Cardiac fibroblast (primary cell): Measurements from ENCODE around the gene LHFPL2.
A peak's percentile ranks its signal among the peaks of the same experiment; 100 is the strongest.

Source experiments
- DNase-seq, 2 donors: peaks; one replicate each; pipeline versions ENCODE4 v3.0.0 to v3.0.0-alpha.2; 2010; ENCODE audit warnings: low read depth in 2 of 2
- H3K4me3 ChIP-seq, 2 donors: replicated peaks in 1 of 2; 1 replicate in 1 of 2; 2 replicates in 1 of 2; pipeline ENCODE4 v1.5.1; 2011; ENCODE audit warnings: low read depth in 2 of 2, low read length in 2 of 2, mild to moderate bottlenecking in 2 of 2, moderate library complexity in 1 of 2
- TF ChIP-seq, protein P1 (sequence below): IDR thresholded peaks from one replicate; pipeline ENCODE4 v1.5.1; 2011; ENCODE audit warnings: low read depth, mild to moderate bottlenecking, low read length, inconsistent platforms

The LHFPL2 gene

DNA sequence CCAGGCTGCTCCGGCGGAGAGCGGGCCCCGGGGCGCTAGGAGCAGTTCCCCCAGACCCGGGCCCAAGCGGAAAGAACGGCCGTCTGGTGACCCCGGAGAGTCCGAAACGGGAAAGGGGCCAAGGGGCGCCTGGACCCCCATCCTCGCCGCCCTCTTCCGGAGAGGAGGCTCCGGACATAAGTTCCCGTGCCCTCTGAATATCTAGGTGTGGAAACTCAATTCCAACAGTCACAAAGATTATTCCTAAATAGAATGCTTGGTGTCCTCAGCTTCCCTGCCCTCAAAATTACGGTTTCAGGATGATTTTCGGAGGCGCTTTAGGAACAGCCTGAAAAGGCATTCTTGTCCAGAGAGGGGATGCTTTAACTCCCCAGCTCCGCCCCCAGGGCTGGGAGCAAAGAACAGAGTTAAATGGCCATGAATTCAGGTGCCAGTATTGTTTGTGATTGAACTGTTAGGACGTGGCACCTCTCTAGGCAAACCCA is 681 bp upstream of the LHFPL2 start:
- TF ChIP-seq, protein P1, sequence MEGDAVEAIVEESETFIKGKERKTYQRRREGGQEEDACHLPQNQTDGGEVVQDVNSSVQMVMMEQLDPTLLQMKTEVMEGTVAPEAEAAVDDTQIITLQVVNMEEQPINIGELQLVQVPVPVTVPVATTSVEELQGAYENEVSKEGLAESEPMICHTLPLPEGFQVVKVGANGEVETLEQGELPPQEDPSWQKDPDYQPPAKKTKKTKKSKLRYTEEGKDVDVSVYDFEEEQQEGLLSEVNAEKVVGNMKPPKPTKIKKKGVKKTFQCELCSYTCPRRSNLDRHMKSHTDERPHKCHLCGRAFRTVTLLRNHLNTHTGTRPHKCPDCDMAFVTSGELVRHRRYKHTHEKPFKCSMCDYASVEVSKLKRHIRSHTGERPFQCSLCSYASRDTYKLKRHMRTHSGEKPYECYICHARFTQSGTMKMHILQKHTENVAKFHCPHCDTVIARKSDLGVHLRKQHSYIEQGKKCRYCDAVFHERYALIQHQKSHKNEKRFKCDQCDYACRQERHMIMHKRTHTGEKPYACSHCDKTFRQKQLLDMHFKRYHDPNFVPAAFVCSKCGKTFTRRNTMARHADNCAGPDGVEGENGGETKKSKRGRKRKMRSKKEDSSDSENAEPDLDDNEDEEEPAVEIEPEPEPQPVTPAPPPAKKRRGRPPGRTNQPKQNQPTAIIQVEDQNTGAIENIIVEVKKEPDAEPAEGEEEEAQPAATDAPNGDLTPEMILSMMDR, result no peak
- peak in 1 of 2 donors; percentile 51 for DNase-seq
- peak overlapping the region; percentile 48 to 96 for H3K4me3 ChIP-seq

DNA sequence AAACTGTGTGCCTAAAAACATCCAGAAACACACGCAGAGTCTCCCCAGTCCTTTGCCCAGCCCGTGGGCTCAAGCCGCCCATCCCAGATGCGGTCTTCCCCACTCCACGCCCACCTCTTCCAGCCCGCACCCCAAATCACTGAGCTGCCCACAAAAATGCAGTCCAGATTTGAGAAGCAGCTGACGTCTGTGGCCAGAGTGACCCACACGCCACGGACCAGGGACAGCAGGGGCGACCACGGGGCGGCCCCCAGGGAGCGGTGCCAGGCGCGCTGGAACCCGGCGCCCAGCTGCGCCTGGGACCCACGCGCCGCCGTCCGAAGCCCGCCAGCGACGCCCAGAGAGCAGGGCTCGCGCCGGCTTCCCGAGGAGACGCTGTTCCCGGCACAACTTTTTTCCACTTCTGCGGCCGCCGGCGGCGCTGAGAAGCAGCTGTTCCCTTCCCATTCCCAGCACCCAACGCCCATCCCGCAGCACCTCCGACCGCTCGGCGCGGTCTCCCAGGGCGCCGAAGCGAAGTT is 674 bp downstream of the LHFPL2 start:
- peak in 1 of 2 donors; percentile 68 for DNase-seq
- peak overlapping the region; percentile 81 to 96 for H3K4me3 ChIP-seq
- TF ChIP-seq, protein P1, result no peak

DNA sequence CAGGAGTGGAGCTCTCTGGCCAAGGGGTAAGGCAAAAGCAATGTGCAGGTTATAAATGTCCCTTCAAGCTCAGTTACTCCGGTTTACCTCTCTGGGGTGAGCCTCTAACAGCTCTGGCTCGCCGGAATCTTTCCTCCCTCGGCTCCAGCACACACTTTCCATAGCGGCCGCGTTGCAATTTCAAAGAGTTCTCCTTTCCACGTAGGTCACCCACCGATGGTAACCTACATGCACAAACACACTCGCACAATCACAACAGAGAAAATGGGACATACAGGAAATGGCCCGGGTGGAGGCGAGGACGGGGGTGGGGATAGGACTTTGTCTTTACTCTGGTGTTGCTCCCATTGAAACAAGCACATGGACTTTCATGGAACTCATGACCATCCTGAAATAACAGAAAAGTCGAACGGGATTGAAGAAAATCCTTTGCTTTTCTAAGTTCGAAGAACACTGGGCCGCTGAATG is 1.2 kb downstream of the LHFPL2 start:
- peak overlapping the region; percentile 81 to 96 for H3K4me3 ChIP-seq
- TF ChIP-seq, protein P1, result no peak
- peak; percentile 49 to 60 for DNase-seq

DNA sequence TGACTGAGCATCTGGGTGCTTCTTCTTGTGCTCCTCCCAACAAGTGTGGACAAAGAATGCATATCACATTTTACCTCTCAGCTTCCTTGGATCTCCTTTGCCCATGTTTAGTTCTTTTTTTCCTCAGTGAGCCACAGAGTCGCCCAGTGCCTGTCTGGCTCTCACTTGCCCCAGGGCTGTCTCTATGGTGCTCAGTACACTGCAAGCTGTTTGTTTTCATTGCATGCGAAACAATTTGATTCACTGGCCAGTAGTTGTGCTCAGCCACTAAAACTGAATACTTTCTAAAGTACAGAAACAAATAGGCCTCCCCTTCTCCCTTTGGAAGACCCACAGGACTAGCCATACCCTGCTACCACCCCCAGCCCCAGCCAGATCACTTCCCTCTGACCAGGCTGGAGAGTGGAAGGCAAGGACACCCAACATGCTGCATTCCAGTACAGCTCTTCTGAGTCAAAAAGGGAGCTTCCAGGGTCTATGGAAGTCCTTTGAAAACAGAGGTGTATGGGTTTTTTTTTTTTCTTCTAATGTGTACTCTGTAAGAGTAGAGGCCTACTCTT is 3.8 kb downstream of the LHFPL2 start:
- no peak for DNase-seq
- no peak overlapping the region for H3K4me3 ChIP-seq
- TF ChIP-seq, protein P1, result no peak

DNA sequence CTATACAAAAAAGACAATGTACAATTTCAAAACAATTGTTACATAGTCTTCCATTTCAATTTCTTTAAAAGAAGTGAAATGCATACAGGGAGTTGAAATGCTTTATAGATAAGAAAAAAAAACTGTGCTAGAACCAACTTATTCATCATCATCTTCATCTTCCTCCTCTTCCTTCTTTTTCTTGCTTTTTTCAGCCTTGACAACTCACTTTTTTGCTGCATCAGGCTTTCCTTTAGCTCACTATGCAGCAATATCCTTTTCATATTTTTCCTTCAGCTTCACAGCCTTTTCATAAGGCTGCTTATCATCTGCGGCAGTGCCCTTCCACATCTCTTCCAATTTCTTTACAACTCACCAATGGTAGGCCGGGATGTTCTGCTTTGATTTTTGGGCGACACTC is 4.4 kb downstream of the LHFPL2 start:
- TF ChIP-seq, protein P1, result no peak
- H3K4me3 ChIP-seq, result no peak overlapping the region
- no peak for DNase-seq

DNA sequence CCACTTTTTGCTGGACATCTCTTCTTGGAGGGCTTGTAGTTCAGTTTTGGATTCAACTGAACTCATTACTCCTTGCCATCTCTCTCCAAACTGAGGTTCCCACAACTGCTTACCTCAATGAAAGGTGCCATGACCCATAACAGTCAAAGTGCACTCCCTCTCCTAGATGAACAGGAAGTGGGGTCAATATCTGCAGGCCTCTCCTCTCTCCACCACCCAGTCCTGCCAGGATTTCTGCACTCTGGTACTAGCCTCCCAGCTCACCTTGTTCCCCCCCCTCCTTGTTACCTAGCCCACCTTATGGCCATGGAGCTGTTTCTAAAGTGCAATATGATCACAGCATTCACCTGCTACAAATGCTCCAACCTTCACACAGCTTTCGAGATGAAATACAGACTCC is 5.9 kb downstream of the LHFPL2 start:
- TF ChIP-seq, protein P1, result no peak
- DNase-seq, result no peak
- H3K4me3 ChIP-seq, result no peak overlapping the region
